HG03378 (cell line): ENCODE measurements around the gene SPOCK2.

ENCODE experiments used
- ATAC-seq: cut with Tn5 transposase; IDR thresholded peaks from one replicate; pipeline ENCODE4 v1.9.1; 2021; ENCODE audit warnings: mild to moderate bottlenecking, moderate library complexity; ENCODE audit not compliant: unreplicated experiment

Gene SPOCK2

DNA sequence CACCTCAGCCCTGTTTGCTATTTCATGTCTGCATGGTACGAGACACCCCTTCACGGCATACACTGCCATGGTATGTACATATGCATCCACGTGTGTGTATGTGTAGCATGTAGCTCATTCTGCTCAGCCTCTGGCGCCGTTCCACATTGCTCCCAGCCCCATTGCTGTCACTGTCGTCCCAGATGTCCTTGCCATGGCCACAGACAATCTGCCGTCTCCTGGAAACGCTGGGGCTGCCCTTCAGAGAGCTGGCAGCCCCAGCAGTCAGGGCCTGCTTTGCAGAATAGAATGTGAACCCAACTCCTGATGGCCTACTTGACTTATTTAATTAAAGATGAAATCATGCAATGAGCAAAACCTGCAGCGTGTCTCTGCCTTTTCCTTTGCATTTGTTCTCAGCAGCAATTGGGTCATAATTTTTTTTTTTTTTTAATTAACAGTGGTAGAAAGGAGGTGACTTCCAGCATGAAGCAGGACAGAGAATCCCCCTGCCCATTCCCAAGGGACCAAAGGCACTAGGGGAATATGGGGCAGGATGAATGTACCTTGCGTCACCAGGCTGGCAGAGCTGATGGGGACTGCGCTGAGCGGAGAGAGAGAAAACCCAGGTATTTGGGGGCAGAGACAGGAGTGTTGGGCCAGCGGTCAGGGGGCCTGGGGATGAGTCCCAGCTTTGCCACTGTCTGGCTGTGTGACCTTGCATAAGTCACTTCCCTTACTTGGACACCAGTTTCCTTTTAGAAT, 75.0 kb downstream of the SPOCK2 start:
- ATAC-seq, result no peak

GRCh38 chr10:72012796-72013195, 75.6 kb downstream of the SPOCK2 start:
- ATAC-seq, result no peak

GRCh38 chr10:72011976-72012512, 76.3 kb downstream of the SPOCK2 start:
- ATAC-seq, result no peak

DNA sequence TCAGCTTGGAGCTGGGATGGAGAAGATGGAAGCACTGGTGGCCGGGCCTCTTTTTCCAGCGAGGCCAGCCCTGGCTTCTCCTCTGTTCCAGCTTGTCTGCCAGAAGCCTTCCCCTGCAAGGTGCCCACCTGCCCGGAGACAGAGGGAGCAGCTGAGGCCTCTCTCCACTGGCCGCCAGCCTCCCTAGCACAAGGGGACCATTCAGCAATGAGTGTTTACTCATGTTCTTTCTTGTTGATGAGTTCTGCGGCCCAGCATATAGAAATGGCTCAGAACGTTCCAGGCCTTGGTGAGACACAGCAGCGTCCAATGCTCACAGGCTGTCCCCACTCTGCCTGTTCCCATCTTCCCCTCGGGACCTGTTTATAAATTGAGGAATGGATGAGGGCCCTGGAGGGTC, 76.9 kb downstream of the SPOCK2 start:
- no peak for ATAC-seq

GRCh38 chr10:72011016-72011415, 77.3 kb downstream of the SPOCK2 start:
- ATAC-seq, result no peak

DNA sequence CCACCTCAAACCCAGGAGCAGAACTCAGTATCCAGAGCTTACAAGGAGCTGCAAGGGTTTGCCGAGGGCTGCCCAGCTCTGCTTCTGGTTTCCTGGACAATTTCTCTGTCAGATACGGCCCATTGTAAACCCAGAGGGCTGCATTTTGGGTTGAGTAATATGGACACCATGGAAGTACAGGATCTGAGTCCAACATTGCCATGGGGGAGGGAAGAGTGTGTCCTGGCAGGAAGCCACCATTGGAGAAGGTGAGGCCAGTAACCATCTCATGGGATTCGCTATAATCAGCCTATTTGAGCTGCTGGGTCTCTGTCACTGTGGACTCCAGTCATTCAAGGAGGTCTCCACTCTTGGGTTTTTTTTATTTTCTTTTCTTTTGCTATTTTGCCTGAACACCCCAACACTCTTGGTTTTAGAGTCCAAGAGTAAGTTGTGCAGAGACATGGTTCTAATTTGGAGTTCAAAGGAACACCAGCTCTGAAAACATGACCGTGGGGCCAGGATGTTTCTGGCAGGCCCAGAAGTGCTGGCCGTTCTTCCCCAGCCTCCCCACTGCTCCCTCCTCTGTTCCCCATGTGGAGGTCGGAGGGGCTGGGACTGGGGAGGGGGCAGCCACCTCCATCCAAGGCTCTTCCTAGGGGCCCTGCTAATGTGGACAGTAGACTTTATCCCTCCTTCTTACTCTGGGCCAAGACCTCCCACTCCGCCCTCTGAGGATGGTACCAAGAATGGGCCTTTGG, 77.9 kb downstream of the SPOCK2 start:
- no peak for ATAC-seq

DNA sequence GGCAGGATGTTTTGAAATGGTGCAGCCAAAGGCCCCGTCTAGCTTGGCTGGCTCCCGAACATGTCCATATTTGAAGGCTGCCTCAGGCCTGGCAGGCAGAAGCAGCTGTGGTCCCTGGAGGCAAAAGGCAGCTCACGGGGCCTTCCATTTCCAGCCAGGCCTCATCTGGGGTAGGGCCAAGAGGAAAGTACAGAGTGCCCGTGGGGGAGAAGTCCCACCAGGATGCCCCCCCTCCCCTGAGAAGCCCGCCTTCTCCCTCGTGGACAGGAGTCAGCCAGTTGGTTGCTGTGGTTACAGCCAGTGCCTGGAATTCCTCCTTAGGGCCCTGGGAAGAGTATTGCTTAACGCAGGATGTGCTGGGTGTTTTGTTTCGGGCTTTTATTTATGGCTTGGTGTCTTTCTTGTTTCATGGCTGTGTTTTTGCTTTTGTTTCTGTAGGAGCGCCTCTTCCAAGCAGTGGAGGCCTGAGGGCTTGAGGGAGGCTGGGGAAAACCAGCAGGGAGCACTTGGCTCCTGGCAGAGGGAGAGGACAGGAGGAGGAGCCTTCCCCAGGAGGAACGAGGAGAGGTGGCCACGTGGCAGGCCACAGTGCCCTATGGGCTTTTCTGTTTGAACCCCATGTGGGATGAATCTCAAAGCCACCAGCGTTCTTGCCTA, 78.8 kb downstream of the SPOCK2 start:
- no peak for ATAC-seq

DNA sequence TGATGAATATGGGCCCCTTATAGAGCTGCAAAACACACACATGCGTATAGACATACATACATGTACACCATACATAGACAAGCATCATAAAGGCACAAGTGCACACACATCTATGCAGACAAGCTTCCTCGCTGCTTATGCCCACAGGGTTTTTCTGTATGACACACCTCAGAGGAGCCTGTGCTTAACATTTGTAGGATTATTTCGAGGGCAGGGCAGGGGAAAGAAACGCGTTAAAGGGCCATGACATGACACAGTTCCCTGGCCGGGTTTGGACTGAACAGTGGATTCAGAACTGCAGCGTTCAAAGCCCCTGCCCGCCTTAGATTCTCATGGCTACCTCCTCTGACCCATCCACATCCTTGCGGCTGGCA, 79.3 kb downstream of the SPOCK2 start:
- ATAC-seq, result no peak
